ENCODE results near the gene HELZ. TPM values are rescaled to one million over a fixed set of nuclear protein-coding genes. Genes with fewer than 3 reads are reported as not detected.

HELZ gene
- total and polyA plus RNA-seq, 2 donors from 2014 or later = 2.8 to 58.8 TPM

DNA sequence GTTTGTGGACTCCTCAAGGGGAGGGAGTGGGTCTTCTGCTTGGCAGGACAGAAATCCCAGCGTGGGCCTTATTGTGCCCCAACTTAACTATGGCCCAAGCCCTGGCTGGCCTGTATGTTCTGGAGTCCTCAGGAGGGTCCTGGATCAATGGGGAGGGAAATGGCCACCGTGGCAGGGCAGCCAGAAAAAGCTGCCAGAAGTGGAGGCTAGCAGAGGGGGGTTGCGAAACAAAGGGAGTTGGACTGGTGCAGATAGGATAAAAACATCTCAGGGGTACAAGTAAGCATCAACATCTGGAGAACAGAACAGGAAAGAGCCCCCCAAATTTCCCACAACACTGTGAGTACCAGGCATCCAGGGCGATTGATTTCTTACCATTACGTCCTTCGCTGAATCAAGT lies 204.3 kb downstream of the HELZ start:
- H3K9me3 ChIP-seq (ENCODE audit: control insufficient read depth in 2 of 3, insufficient read depth in 1 of 3, low read length in 3 of 3) = no peaks in the 10 kb centered on the region
- intact Hi-C loops (cut with DNase I) = no loop called here
- no peaks in the 10 kb centered on the region for H3K4me1 ChIP-seq (ENCODE audit: control insufficient read depth in 2 of 3, insufficient read depth in 2 of 3, low read depth in 1 of 3, low read length in 3 of 3)
- H3K4me3 ChIP-seq (ENCODE audit: low read length in 3 of 3) = no peak overlapping the region
- H3K9ac ChIP-seq (ENCODE audit: low read length in 3 of 3) = no peak overlapping the region
- TF ChIP-seq, protein P1, sequence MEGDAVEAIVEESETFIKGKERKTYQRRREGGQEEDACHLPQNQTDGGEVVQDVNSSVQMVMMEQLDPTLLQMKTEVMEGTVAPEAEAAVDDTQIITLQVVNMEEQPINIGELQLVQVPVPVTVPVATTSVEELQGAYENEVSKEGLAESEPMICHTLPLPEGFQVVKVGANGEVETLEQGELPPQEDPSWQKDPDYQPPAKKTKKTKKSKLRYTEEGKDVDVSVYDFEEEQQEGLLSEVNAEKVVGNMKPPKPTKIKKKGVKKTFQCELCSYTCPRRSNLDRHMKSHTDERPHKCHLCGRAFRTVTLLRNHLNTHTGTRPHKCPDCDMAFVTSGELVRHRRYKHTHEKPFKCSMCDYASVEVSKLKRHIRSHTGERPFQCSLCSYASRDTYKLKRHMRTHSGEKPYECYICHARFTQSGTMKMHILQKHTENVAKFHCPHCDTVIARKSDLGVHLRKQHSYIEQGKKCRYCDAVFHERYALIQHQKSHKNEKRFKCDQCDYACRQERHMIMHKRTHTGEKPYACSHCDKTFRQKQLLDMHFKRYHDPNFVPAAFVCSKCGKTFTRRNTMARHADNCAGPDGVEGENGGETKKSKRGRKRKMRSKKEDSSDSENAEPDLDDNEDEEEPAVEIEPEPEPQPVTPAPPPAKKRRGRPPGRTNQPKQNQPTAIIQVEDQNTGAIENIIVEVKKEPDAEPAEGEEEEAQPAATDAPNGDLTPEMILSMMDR (IDR thresholded peaks at IDR 0.05; ENCODE audit: borderline replicate concordance, extremely low read depth, insufficient read depth) = no peak
- DNase-seq = peak in 1 of 5 donors; percentile 15
- no peaks in the 10 kb centered on the region for H3K27me3 ChIP-seq (ENCODE audit: control insufficient read depth, insufficient read depth, low read length)
- no peak overlapping the region for H3K27ac ChIP-seq (ENCODE audit: low read depth in 2 of 2, low read length in 2 of 2)
- no peaks in the 10 kb centered on the region for H3K36me3 ChIP-seq (ENCODE audit: control insufficient read depth in 2 of 3, insufficient read depth in 3 of 3, low read length in 3 of 3)
- no peak for FAIRE-seq

DNA sequence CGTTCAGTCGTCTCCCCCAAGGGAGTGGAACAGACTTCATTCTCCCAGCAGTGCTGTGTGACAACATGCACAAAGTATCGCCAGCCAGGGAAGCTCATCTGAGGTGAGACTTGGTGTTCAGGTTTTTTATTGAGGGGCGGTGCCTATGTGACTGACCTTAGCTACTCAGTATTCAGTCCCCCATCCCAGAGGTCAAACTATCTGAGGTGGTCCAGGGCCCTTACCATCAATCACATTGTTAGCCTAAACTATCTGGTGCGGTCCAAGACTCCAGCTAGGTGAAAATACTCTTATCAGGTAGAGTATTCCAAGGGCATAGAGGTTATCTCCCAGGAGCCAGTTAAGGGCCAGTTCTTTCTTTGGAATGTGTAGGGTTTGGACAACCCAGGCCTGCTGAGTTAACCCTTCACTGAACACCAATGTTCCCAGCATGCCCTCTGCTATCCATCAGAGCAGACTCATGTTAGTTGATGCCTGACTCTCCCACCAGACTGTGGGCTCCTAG lies 206.1 kb downstream of the HELZ start:
- TF ChIP-seq, protein P1 (IDR thresholded peaks at IDR 0.05; ENCODE audit: borderline replicate concordance, extremely low read depth, insufficient read depth) = no peak
- intact Hi-C loops (cut with DNase I) = no loop called here
- no peak overlapping the region for H3K27ac ChIP-seq (ENCODE audit: low read depth in 2 of 2, low read length in 2 of 2)
- no peaks in the 10 kb centered on the region for H3K27me3 ChIP-seq (ENCODE audit: control insufficient read depth, insufficient read depth, low read length)
- H3K9me3 ChIP-seq (ENCODE audit: control insufficient read depth in 2 of 3, insufficient read depth in 1 of 3, low read length in 3 of 3) = no peaks in the 10 kb centered on the region
- FAIRE-seq (no peak), DNase-seq (no peak)
- H3K4me1 ChIP-seq (ENCODE audit: control insufficient read depth in 2 of 3, insufficient read depth in 2 of 3, low read depth in 1 of 3, low read length in 3 of 3) = no peaks in the 10 kb centered on the region
- no peaks in the 10 kb centered on the region for H3K36me3 ChIP-seq (ENCODE audit: control insufficient read depth in 2 of 3, insufficient read depth in 3 of 3, low read length in 3 of 3)
- no peak overlapping the region for H3K9ac ChIP-seq (ENCODE audit: low read length in 3 of 3)
- no peak overlapping the region for H3K4me3 ChIP-seq (ENCODE audit: low read length in 3 of 3)

DNA sequence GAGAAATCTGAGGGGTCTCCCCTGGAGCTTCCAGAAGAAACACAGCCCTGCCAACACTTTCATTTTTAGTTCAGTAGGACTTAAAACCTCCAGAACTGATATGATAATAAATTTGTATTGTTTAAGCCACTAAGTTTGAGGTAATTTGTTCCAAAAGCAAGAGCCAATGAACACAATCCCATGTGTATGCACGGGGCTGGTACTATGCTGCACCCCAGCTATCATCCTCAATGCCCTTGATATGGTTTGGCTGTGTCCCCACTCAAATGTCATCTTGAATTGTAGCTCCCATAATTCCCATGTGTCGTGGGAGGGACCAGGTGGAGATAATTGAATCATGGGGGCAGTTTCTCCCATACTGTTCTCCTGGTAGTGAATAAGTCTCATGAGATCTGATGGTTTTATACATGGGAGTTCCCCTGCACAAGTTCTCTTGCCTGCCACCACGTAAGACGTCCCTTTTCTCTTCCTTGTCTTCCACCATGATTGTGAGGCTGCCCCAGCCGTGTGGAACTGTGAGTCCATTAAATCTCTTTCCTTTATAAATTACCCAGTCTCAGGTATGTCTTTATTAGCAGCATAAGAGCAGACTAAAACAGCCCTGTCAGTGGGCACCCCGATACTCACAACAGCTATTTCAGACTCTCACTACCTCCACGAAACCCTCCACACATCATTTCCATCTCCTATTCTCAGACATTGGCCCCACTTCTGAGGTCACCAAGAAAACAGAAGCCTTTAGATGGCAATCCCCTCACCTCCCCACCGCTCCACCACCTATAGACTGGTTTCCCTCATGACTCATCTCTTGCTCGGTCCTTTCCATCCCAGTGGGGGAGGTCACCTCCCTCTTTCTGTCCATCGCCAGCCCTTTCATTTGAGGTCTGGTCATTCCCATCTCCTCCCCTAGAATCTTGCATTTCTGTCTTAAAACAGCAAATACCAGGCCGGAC lies 209.6 kb downstream of the HELZ start:
- H3K4me3 ChIP-seq (ENCODE audit: low read length in 3 of 3) = no peak overlapping the region
- H3K27me3 ChIP-seq (ENCODE audit: control insufficient read depth, insufficient read depth, low read length) = no peaks in the 10 kb centered on the region
- no peak for FAIRE-seq
- TF ChIP-seq, protein P1 (IDR thresholded peaks at IDR 0.05; ENCODE audit: borderline replicate concordance, extremely low read depth, insufficient read depth) = no peak
- no peaks in the 10 kb centered on the region for H3K36me3 ChIP-seq (ENCODE audit: control insufficient read depth in 2 of 3, insufficient read depth in 3 of 3, low read length in 3 of 3)
- H3K9me3 ChIP-seq (ENCODE audit: control insufficient read depth in 2 of 3, insufficient read depth in 1 of 3, low read length in 3 of 3) = no peaks in the 10 kb centered on the region
- peak in 1 of 5 donors; percentile 35 for DNase-seq
- H3K4me1 ChIP-seq (ENCODE audit: control insufficient read depth in 2 of 3, insufficient read depth in 2 of 3, low read depth in 1 of 3, low read length in 3 of 3) = no peaks in the 10 kb centered on the region
- H3K9ac ChIP-seq (ENCODE audit: low read length in 3 of 3) = no peak overlapping the region
- H3K27ac ChIP-seq (ENCODE audit: low read depth in 2 of 2, low read length in 2 of 2) = no peak overlapping the region
- intact Hi-C loops (cut with DNase I) = no loop called here

All from kidney (tissue), 14 donors.